HG02884 (cell line): Measurements from ENCODE around the gene OR2G3.

Source experiments
- ATAC-seq: cut with Tn5 transposase; IDR thresholded peaks from one replicate; pipeline ENCODE4 v1.9.1; 2021; ENCODE audit warnings: mild to moderate bottlenecking, moderate library complexity; ENCODE audit not compliant: unreplicated experiment

OR2G3 gene

DNA sequence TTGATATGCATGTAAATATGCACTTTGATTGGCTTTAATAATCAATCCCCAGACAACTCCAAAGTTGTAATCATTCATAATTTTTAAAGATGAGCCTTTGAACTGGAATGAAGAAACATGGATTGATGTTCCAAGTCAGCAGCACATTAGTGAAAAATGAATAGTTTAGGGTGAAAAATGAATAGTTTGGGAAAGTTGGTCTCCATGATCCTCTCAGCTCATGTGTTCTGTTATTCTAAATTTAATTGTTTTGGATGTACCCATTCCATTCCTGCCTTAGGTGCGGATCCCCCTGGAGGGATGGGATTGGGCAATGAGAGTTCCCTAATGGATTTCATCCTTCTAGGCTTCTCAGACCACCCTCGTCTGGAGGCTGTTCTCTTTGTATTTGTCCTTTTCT lies at the start of gene OR2G3:
Gene OR2G3 (plus strand): TSS at position 301 of the 400 bp plus-strand sequence. CDS start 0 bp downstream, at position 301.
- no peak for ATAC-seq

DNA sequence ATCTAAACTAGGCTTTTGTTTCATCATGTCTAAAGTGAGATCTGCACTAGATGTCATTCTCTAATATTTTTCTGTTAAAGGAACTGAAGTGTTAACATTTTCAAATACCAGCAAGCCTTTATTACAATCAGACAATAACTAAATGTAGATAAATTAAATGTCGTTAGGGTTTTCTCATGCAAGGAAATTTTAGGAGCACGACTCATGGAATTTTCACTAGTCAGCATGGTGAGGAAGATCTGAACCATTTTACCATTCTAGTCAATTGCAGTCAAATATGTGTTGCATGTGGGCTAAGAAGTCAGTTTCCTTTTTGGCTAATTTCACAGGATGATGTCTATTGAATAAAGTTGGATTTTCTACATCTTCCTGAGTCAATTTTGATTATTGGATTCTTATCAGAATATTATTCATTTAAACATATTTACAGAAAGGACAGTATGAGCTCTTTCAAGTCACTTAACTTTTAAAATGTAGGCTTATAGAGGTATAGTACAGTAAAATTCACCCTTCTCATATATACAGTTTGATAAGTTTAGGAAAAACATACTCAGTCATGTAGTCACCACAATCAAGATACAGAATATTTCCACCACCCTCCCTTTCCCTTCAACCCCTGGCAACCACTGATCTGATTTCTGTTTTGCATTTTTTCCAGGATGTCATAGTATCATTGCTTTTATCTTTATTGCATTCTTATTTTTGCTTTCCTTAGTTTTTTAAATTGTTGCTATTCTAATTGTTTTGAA lies 47.3 kb upstream of the OR2G3 start:
- ATAC-seq, result no peak

DNA sequence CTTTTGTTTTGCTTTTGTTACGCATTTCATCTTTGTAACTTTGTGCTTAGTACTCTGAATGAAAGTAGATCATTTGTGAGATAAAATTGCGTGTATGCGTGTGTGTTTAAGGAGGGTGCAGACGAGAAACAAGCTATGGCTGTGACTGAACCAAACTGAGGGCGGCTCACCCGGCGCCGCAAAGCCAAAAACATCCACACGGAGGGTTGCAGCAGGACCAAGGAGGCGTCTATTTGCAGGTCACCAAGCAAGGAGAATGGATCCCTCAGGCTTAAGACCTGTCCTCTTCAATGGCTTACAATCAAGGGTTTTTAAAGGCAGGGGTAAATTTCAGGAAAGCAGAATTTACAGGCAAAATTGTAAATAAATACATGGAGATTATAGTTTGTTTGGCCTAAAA lies 43.7 kb upstream of the OR2G3 start:
- no peak for ATAC-seq

DNA sequence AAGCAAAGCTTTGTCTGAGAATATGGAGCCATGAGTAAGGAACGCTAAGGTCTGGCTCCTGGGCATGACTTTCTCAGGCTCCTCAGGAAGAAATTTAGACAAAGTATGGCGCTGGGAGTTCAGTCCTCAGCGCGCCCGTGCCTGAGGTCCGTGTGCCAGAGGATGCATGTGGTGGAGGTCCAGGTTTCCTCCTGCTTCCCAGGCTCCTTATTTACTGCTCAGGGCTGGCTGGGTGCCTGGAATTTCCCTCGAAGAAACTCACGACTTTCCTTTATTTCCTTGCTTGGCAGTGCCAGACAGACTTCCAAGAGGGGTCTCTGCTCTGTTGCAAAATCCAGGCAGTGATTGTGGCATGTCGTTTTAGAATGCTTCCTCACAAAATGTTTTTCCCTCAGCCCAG lies 43.2 kb upstream of the OR2G3 start:
- ATAC-seq, result no peak

DNA sequence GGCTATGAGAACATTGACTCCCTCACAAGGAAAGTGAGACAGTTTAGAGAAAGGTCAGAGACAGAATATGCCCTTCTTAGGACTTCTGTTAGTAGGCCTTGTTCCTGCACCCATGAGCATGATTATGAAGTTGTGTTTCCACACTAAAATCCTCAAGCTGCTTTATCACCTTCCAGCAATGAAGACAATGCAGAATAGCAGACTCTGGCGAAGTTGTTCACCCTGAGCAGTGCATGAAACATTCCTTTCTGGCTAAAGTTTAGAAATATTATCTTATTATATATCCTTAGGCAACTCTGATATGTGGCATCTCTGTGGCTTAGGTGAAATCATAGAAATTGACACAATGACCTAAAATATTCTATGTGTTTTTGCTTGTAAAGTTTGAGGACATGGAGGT lies 31.1 kb upstream of the OR2G3 start:
- ATAC-seq, result no peak

DNA sequence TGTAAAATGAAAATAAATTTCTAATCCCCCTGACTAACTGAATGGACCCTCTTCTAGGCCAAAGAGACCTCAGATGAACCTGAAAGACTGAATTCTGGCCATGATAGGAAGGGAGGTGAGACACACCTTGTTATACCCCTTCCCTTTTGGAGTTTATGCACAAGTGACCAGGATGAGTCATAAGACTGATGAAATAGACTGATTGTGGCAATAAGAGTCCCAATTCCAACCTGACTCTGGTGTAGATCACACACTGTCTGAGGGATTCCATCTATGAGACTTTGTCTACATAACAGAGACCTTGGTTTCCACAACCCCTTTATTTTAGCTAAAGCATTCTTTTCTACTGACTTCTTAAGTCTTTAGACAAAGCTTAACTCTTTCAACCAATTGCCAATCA lies 30.7 kb upstream of the OR2G3 start:
- ATAC-seq, result no peak

DNA sequence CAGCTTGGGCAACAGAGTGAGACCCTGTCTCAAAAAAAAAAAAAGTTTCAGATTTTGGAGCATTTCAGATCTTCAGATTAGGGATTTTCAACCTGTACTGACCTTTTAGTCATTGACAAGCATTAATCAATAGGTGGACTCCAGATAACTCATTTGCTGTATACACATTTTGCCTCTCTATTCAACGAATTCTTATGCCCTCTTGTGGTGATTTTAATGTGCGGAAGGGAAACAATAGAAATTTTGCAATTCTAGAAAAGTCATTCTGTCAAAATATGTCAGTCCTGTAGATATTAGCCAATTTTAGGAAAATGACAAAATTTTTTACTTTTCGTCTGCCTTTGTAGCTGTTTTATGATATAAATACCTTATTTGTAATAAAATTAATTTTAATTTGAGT lies 28.9 kb upstream of the OR2G3 start:
- no peak for ATAC-seq

DNA sequence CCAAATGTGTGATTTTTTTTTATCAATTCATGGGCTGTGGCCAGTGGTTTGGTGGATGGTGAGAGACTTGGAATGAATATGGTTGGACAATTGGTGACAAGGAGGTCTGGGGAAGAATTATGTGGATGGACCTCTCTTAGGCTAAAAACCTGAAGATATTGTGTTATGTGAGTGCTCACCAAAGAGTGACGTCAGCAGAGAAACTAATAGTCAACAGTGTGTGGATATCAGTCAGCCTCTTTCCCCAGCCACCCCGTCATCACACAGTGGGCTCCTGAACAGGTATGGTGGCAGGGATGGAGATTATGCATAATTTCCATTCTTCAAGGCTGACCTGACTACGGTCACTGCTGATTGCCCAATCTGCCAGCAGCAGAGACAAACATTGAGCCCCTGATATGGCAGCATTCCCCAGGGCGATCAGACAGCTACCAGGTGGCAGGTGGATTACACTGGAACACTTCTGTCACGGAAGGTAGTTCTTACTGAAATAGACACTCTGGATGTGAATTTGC lies 26.4 kb upstream of the OR2G3 start:
- ATAC-seq, result no peak

DNA sequence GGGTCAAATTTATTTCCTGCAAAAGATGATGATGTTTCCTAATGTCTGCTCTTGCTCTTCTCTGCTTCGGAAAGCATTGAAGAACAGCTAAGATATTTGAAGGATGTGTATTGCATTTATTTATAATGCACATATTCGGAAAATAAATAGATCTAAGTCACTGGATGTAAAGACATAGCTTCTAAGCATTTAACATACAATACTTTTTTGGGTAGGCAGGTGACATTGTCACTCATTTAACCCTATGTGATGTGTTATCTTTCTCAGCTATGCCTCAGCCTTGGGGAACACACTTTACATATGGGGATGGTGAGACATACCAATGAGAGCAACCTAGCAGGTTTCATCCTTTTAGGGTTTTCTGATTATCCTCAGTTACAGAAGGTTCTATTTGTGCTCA lies 17.3 kb upstream of the OR2G3 start, which contains the start of gene OR2G2:
Gene OR2G2 (plus strand): TSS at position 301 of the 400 bp plus-strand sequence. CDS start 0 bp downstream, at position 301.
- no peak for ATAC-seq

DNA sequence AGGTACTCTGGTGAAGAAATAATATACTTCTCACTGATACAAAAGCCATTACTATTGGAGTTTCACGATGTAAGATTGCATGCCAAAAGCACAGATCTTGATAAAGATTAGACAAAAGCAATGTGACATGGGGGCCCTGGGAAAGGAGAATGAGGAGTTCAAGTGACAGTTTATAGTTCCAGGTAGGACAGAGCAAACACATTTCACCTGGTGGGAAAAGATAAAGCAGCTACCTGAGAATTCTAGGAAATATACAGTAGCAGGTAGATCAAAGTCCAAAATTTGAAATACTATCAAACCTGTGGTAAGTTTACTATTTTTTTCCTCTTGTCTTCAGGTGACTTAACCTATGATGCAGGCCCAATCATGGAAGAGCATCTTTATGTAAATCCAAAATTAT lies 8.0 kb downstream of the OR2G3 start:
- ATAC-seq, result no peak

DNA sequence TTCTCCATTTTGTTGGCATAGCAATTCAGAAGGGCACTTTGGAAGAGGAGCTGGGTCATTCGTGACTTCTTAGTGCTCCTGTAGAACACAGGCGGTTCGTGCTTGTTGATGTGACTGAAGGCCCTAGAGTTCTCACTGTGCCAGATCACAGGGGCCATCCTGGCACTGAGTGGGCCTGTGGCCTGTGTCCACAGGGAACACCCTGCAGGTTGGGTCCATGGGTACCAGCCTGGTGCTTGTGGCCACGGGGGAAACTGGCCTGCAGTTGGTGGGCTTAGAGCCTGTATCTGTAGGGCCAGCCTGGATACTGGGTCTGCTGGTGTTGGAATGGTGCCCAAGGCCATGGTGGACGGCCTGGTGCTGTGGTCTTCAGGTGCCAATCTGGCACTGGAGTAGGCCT lies 9.2 kb downstream of the OR2G3 start:
- no peak for ATAC-seq

DNA sequence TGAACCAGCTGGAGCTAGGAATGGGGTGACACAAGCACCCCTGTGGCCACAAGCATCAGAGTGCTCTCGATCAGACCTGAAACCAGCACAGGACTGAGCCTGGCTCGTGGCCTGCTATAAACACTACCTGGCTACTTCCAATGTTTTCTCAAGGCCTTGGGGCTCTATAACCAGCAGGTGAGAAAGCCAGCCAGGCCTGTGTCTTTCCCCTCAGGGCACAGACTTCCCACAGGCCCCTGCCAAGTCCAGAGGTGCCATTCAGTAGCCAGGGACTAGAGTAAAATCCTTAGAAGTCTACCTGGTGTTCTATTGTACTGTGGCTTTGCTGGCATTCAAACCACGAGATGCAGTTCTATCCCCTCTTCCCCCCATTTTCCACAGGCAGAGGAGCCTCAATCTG lies 22.6 kb downstream of the OR2G3 start:
- ATAC-seq, result no peak

DNA sequence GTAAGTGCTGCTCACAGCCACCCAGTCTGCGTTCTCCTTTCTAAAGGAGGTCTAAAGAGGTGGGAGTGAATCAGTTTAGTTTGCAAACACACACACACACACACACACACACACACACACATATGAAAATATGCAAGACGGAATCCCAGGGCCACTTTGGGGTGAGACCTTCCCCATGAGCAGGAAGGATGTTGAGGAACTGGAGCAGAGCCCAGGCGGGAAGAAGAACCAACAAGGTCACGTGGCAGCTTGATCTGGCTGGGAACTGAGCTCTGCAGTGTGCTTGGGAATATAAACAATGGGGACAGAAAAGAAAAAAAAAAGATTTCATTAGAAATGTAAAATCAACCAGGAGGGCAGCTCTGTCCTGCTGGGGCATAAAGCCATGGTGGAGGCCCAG lies 32.6 kb downstream of the OR2G3 start:
- no peak for ATAC-seq

DNA sequence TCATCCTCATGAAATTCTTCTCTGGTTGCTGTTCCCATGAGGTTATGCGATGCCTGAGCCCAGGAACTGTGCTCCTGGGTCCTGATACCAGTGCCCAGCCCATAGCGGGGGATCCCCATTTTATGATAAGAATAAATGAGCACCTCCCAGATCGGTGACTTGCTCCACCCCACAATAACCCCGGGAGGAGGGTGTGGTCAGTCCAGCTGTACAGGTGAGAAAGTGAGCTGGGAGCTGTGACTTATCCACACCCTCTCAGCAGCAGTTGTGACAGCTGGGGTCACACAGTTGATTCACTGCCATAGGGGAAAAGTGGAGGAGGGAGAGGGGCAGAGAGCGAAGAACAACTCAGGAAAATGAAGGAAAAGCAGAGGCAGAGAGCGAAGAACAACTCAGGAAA lies 33.4 kb downstream of the OR2G3 start:
- ATAC-seq, result no peak

DNA sequence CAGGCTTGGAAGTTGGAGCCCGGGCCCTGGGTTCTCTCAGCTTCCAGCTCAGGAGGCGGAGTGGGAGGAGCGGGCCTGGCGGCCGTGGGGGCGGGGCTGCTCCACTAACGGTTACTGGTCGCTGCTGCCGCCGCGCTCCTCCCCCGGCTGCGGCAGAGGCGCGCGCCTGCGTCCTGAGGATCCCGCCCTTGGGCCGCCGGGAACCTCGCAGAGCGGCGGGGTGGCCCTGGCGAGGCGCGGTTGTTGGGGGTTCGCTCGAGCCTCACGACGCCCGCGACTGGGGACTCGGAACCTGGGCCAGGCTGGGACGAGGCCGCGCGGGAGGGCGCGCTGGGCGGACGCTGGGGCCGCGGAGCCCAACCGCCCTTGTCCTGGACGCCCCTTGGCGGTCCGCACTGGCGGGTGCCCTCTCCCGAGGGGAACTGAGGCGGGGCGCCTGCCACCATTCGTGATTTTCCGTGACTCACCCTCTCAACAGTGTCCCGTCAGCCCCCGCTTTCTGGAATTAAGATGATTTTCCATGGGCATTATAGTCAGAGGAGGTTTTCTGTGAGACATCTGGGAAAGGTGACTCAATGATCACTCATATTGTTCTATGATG lies 34.1 kb downstream of the OR2G3 start:
- no peak for ATAC-seq

DNA sequence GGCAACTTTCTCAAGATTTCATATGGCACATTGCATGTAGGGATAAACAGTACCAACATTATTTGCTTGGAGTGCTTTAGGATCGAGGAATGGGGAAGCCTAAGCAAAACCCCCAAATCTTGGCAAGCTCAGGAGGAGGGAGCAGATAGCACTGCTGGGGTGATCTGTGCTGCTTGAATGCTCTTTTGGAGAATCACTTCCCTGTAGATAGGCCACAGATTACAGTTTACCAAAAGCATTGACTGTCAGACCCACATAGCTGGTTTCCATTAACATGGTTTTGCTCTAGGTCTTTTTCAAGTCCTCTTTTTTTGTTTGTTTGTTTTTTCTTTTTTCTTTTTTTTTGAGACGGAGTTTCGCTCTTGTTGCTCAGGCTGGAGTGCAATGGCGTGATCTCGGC lies 37.4 kb downstream of the OR2G3 start:
- no peak for ATAC-seq

DNA sequence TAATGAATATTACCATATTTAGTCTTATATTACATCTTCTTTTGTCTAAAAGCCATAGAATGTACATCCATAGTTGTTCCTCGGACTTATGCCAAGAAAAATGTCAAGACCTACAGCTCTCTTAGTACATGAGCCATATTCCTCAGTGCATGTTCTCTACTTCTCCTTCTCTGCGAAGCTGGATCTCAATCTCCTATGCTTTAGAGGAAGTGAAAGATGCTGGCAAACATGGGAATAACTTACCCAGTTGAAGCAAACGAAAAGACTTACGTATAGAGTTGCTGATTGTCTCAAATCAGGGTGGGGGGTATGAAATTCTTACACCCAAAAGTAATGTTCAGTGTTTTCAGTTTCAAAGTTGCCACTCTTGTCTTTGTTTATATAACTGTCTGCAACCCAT lies 41.5 kb downstream of the OR2G3 start:
- no peak for ATAC-seq

DNA sequence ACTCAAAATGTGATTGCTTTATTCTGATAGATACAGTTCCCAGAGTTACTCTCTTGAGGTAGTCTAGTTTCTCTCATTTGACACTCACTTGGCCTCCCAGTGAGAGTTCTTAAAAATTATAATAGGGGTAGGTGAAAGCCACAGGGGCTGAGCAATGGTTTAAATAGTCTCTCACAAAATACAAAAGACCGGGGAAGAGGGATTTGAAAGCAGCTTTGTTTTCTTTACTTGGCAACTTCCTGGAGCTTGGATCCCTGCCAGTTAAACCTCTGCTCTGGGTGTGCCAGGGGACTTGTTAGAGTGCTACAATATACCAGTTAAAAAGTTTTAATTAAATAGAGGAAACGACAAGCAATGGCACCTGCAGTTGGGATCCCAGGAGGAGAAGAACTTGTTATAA lies 42.5 kb downstream of the OR2G3 start:
- ATAC-seq, result no peak

DNA sequence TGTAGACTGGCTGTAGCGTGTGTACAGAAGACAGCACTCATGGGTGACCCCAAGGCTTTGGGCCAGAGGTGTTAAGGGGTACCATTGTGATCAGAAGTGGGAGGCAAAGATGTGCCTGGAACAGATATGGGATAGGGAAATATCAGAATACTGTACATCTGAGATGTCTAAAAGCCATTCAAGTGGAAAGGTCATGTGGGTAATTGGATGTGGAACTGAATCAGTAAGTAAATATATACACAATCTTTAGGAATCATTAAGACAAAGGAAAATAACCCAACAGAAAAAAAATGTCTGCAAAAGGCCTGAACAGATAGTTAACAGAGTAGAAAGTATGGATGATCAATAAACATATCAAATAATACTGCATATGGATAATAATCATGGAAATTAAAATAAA lies 47.7 kb downstream of the OR2G3 start:
- no peak for ATAC-seq
